Keratinocyte (primary cell): ENCODE measurements around the gene NRDC.

Source experiments
- CTCF ChIP-seq, 3 experiments: IDR thresholded peaks in 1 of 3; conservative IDR thresholded peaks in 1 of 3; optimal IDR thresholded peaks in 1 of 3; 2 replicates in 2 of 3; 3 replicates in 1 of 3; pipeline versions ENCODE3 to v1.5.1; 2011; ENCODE audit warnings: low read length in 3 of 3, mild to moderate bottlenecking in 3 of 3, moderate library complexity in 2 of 3, control low read depth in 1 of 3, inconsistent platforms in 1 of 3; ENCODE audit not compliant: insufficient read depth in 2 of 3; ENCODE audit errors: extremely low read depth in 1 of 3
- EZH2 ChIP-seq: IDR thresholded peaks from one replicate; pipeline ENCODE4 v1.6.1; 2012; ENCODE audit warnings: inconsistent platforms, mild to moderate bottlenecking, low read length, moderate library complexity

GRCh38 chr1:51875291-51875772, 3.2 kb downstream of the NRDC start:
- no peak for TF ChIP-seq CTCF (optimal IDR thresholded peaks at IDR 0.05 in 1 of 3, IDR thresholded peaks at IDR 0.05 in 1 of 3, conservative IDR thresholded peaks at IDR 0.05 in 1 of 3; ENCODE audit: extremely low read depth in 1 of 3, insufficient read depth in 2 of 3, low read length in 3 of 3)
- TF ChIP-seq EZH2, result no peak
